GM03348 (cell line): ENCODE data around the gene FOXD3.
A peak's percentile ranks its signal among the peaks of the same experiment; 100 is the strongest.

Source experiments
- DNase-seq: peaks from one replicate; pipeline ENCODE4 v3.0.0; 2012; ENCODE audit warnings: low spot score

Gene FOXD3

GRCh38 chr1:63362073-63362472, 39.7 kb downstream of the FOXD3 start:
- no peak for DNase-seq

- DNase-seq = no peak
Measured at GRCh38 chr1:63362578-63362977, 40.2 kb downstream of the FOXD3 start.

- DNase-seq = no peak
Measured at GRCh38 chr1:63363014-63363413, 40.6 kb downstream of the FOXD3 start.

- DNase-seq = no peak
Measured at GRCh38 chr1:63366908-63367214, 44.5 kb downstream of the FOXD3 start.

- DNase-seq = peak; percentile 100
Measured at GRCh38 chr1:63367215-63368103, 45.1 kb downstream of the FOXD3 start, which contains the start of gene ALG6. ALG6 (plus strand) TSS chr1:63367627; CDS start chr1:63370978, 3,351 bp downstream.

GRCh38 chr1:63368131-63368530, 45.8 kb downstream of the FOXD3 start:
- DNase-seq = peak; percentile 7
